Vagina (tissue), 2 donors: Measurements from ENCODE around the gene ZIC5. TPM values are rescaled to one million over a fixed set of nuclear protein-coding genes. Genes with fewer than 3 reads are reported as not detected.

ENCODE experiments used
- DNase-seq, 2 donors: peaks; one replicate each; pipeline ENCODE4 v3.0.0-alpha.2; 2017; ENCODE audit errors: extremely low spot score in 2 of 2
- H3K27ac ChIP-seq: fragments of 200-600 bp; sonication (generic); one replicate; pipeline ENCODE4 v1.5.1; 2019
- H3K27me3 ChIP-seq: fragments of 200-600 bp; sonication (generic); one replicate; pipeline ENCODE4 v1.5.1; 2019
- H3K36me3 ChIP-seq, 2 donors: fragments of 200-600 bp; sonication (generic); one replicate each; pipeline ENCODE4 v1.5.1; 2017 to 2019
- H3K4me1 ChIP-seq: fragments of 200-600 bp; sonication (generic); one replicate; pipeline ENCODE4 v1.5.1; 2019
- H3K4me3 ChIP-seq, 2 donors: fragments of 200-600 bp; sonication (generic); 1 replicate in 1 of 2; 2 replicates in 1 of 2; pipeline ENCODE4 v1.5.1; 2016 to 2019
- H3K9me3 ChIP-seq: fragments of 200-600 bp; sonication (generic); one replicate; pipeline ENCODE4 v1.5.1; 2019
- CTCF ChIP-seq, 3 experiments: fragments of 450-650 bp in 2 of 3; fragments of 200-600 bp in 1 of 3; sonication (generic) in 1 of 3; IDR thresholded peaks; one replicate each; pipeline ENCODE4 v1.5.1; 2017 to 2019; ENCODE audit warnings: antibody characterized with exemption in 3 of 3, mild to moderate bottlenecking in 2 of 3, moderate library complexity in 2 of 3
- POLR2A ChIP-seq, 2 donors: fragments of 450-650 bp; IDR thresholded peaks; one replicate each; pipeline ENCODE4 v1.6.1; 2017; ENCODE audit warnings: antibody characterized with exemption in 2 of 2, mild to moderate bottlenecking in 2 of 2, moderate library complexity in 2 of 2
- POLR2AphosphoS5 ChIP-seq, 2 donors: sonication (generic); formaldehyde crosslinking; IDR thresholded peaks; one replicate each; pipeline ENCODE4 v1.9.0; 2017; ENCODE audit warnings: antibody characterized with exemption in 2 of 2, mild to moderate bottlenecking in 2 of 2, low read depth in 1 of 2; ENCODE audit not compliant: insufficient read depth in 1 of 2
- intact Hi-C: fragments of 100-400 bp; cut with DNase I; formaldehyde crosslinking; loops from one replicate; pipeline ENCODE4 v1.15.1; 2023
- total RNA-seq: library from RNA; depleted of rRNA; stranded (reverse); fragments of >200 nt; gene quantifications from one replicate; pipeline ENCODE4 v1.2.3, GENCODE V29; 2016

Gene ZIC5
- total RNA-seq, 1 donor from 2014 or later = not detected

GRCh38 chr13:99993660-99994637 is 22.4 kb upstream of the ZIC5 start:
- no peak for DNase-seq
- intact Hi-C loops = no loop called here
- no peak overlapping the region for H3K27ac ChIP-seq
- H3K4me3 ChIP-seq = no peak overlapping the region
- no peaks in the 10 kb centered on the region for H3K9me3 ChIP-seq
- H3K4me1 ChIP-seq = peaks cover 11% of the 10 kb centered on the region
- peaks cover 32% of the 10 kb centered on the region for H3K27me3 ChIP-seq
- no peaks in the 10 kb centered on the region for H3K36me3 ChIP-seq
- TF ChIP-seq CTCF (IDR thresholded peaks at IDR 0.05) = no peak
- TF ChIP-seq POLR2AphosphoS5 (IDR thresholded peaks at IDR 0.05; ENCODE audit: insufficient read depth in 1 of 2, low read depth in 1 of 2) = no peak
- TF ChIP-seq POLR2A (IDR thresholded peaks at IDR 0.05) = no peak

DNA sequence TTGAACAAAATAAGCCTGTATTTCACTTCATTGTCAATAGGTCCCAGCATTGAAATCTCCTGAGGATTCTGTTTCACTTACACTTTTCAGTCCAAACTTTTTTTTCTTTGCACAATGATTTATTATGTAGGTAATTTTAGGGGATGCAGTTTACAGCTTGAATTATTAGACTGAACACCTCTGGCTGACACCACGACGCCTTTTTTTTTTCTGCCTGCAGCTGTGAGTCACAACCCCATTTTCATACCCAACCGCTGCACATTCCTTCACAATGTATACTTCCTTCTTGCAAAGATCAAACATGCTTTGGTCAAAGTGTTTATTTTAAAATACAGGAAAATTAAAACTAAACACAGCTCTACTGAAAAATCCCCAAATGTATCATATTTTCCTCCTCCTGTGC is 21.4 kb upstream of the ZIC5 start:
- peaks cover 37% of the 10 kb centered on the region for H3K27me3 ChIP-seq
- H3K4me3 ChIP-seq = no peak overlapping the region
- no peaks in the 10 kb centered on the region for H3K36me3 ChIP-seq
- H3K4me1 ChIP-seq = peaks cover 11% of the 10 kb centered on the region
- no peak overlapping the region for H3K27ac ChIP-seq
- no peak for TF ChIP-seq CTCF (IDR thresholded peaks at IDR 0.05)
- intact Hi-C loops = no loop called here
- DNase-seq = no peak
- H3K9me3 ChIP-seq = no peaks in the 10 kb centered on the region

DNA sequence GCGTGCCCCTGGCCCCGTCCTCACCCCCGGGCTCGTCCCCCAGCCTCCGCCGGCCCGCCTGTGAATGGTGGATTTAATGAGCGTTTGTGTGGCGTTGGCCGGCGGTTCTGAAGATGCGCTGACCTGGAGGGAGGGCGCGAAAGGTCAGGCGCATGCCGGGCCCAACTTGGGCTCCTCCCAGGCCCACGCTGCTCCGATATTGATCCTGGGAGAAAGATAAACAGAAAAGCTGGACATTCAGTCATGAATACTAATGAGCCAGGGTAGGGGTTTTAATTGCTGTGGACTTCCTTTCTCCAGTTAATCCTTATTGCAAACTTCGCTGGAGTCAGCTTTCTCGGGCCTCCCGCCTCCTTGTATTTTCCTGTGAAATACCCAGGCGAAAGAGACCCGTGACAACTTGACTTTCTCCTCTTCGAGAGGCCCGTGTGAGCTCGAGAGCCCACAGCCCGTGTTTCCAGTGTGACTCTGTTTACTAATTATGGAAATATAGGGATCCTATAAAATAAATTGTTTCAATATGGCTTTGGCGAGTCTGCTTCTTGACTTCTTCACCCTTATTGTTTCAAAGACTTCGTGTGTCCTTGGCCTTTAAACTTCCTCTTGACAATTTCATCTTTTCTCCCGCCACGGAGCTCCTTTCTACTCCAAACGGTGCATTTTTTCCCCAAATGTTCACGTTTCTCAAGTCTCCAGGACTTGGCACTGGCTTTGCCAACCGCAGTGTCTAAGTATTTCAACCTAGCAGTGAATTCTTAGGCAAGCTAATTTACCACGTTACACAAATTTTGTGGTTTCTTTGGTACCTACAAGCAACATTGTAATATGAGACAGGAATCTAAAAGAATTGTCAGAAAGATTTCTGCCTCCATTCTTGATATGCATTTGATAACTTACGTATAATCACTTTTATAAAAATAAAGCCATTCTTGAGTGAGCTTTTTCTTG is 20.5 kb upstream of the ZIC5 start:
- Histone ChIP-seq H3K4me1 (peaks cover 11% of the 10 kb centered on the region), H3K36me3 (no peaks in the 10 kb centered on the region), H3K9me3 (no peaks in the 10 kb centered on the region), H3K4me3 (no peak overlapping the region), H3K27ac (no peak overlapping the region), H3K27me3 (peaks cover 33% of the 10 kb centered on the region)
- DNase-seq = no peak
- TF ChIP-seq POLR2A (IDR thresholded peaks at IDR 0.05) (no peak), POLR2AphosphoS5 (IDR thresholded peaks at IDR 0.05; ENCODE audit: insufficient read depth in 1 of 2, low read depth in 1 of 2) (no peak), CTCF (IDR thresholded peaks at IDR 0.05) (no peak)
- intact Hi-C loops = no loop called here

- Histone ChIP-seq H3K4me3 (no peak overlapping the region), H3K4me1 (peaks cover 11% of the 10 kb centered on the region), H3K27ac (no peak overlapping the region), H3K9me3 (no peaks in the 10 kb centered on the region), H3K27me3 (peaks cover 34% of the 10 kb centered on the region), H3K36me3 (no peaks in the 10 kb centered on the region)
- no peak for TF ChIP-seq POLR2A (IDR thresholded peaks at IDR 0.05)
- no peak for TF ChIP-seq CTCF (IDR thresholded peaks at IDR 0.05)
- no peak for TF ChIP-seq POLR2AphosphoS5 (IDR thresholded peaks at IDR 0.05; ENCODE audit: insufficient read depth in 1 of 2, low read depth in 1 of 2)
- intact Hi-C loops = no loop called here
- DNase-seq = no peak
These were observed 19.7 kb upstream of the ZIC5 start for GRCh38 chr13:99991013-99991827.
